HepG2 (cell line): ENCODE data around the gene PRKCE. TPM values are rescaled to one million over a fixed set of nuclear protein-coding genes. Genes with fewer than 3 reads are reported as not detected.

Experiments used
- ATAC-seq: fragments of 200-7000 bp; cut with Tn5 transposase; 3 replicates; pipeline ENCODE4 v1.9.1; 2020; ENCODE audit warnings: mild to moderate bottlenecking, moderate library complexity
- BruUV-seq: library from RNA; stranded (reverse); fragments of 400-500 nt; replicated peaks from 2 replicates; lab custom pipeline; 2021; lab: Mats Ljungman, UMichigan
- CTCF ChIA-PET: fragments of 300-600 bp; formaldehyde crosslinking; extraction: SDS; loops from one replicate; lab custom pipeline; 2021; ENCODE audit warnings: low total read pairs, inconsistent platforms, low intra/inter-chr PET ratio; lab: Yijun Ruan, JAX
- POLR2A ChIA-PET: fragments of 350-600 bp; sonication (Branson Sonifier 250); formaldehyde crosslinking; loops from one replicate; lab custom pipeline; 2020; ENCODE audit warnings: antibody characterized with exemption, inconsistent platforms; lab: Yijun Ruan, JAX
- DNase-seq: peaks from one replicate; pipeline ENCODE4 v3.0.0-alpha.2; 2015; ENCODE audit warnings: low spot score
- FAIRE-seq: peaks from 3 replicates; lab custom pipeline; 2011; peaks lifted over from hg19 to GRCh38; lab: Jason Lieb, UNC
- H2AFZ ChIP-seq: one replicate; pipeline ENCODE4 v1.6.1; 2011; ENCODE audit warnings: low read length, inconsistent platforms
- H3K27ac ChIP-seq: fragments of 300-600 bp; 3 replicates; pipeline ENCODE4 v1.8.0; 2011; ENCODE audit warnings: mixed run types, mild to moderate bottlenecking, mixed read lengths, low read length, inconsistent platforms; ENCODE audit not compliant: insufficient read depth; ENCODE audit errors: extremely low read length
- H3K27me3 ChIP-seq, 2 experiments: fragments of 200-600 bp in 1 of 2; 2 replicates in 1 of 2; 3 replicates in 1 of 2; pipeline versions ENCODE4 v1.6.0 to v1.8.0; 2011; ENCODE audit warnings: low read length in 2 of 2, mild to moderate bottlenecking in 2 of 2, moderate library complexity in 2 of 2, inconsistent platforms in 1 of 2; ENCODE audit not compliant: insufficient read depth in 2 of 2, control insufficient read depth in 1 of 2
- H3K36me3 ChIP-seq, 2 experiments: fragments of 200-600 bp in 1 of 2; replicated peaks in 1 of 2; 2 replicates in 1 of 2; 3 replicates in 1 of 2; pipeline versions ENCODE4 v1.5.1 to v1.8.0; 2011; ENCODE audit warnings: low read length in 2 of 2, inconsistent platforms in 1 of 2; ENCODE audit not compliant: insufficient read depth in 2 of 2, control insufficient read depth in 1 of 2
- H3K4me1 ChIP-seq: 2 replicates; pipeline ENCODE4 v1.5.1; 2012; ENCODE audit warnings: low read length, inconsistent platforms; ENCODE audit not compliant: insufficient read depth
- H3K4me2 ChIP-seq: 2 replicates; pipeline ENCODE4 v1.6.0; 2011; ENCODE audit warnings: low read depth, low read length, inconsistent platforms
- H3K4me3 ChIP-seq, 3 experiments: fragments of 200-600 bp in 1 of 3; sonication (generic), shearing (Covaris generic) in 1 of 3; replicated peaks in 1 of 3; 2 replicates each; pipeline ENCODE4 v1.5.1; 2011 to 2016; ENCODE audit warnings: low read length in 3 of 3, inconsistent platforms in 2 of 3, low read depth in 2 of 3, mild to moderate bottlenecking in 2 of 3, control low read depth in 1 of 3, mixed read lengths in 1 of 3; ENCODE audit not compliant: insufficient read depth in 1 of 3
- H3K79me2 ChIP-seq: one replicate; pipeline ENCODE4 v1.6.1; 2011; ENCODE audit warnings: low read length, inconsistent platforms; ENCODE audit not compliant: insufficient read depth
- H3K9ac ChIP-seq: 2 replicates; pipeline ENCODE4 v1.6.0; 2011; ENCODE audit warnings: mild to moderate bottlenecking, low read depth, low read length, inconsistent platforms; ENCODE audit not compliant: insufficient read depth
- H3K9me3 ChIP-seq: 2 replicates; pipeline ENCODE4 v1.5.1; 2012; ENCODE audit warnings: mild to moderate bottlenecking, low read length
- H4K20me1 ChIP-seq: 2 replicates; pipeline ENCODE4 v1.6.0; 2011; ENCODE audit warnings: inconsistent platforms, mild to moderate bottlenecking, low read length, moderate library complexity; ENCODE audit not compliant: insufficient read depth
- MAFK ChIP-seq, 2 experiments: IDR thresholded peaks in 1 of 2; conservative IDR thresholded peaks in 1 of 2; 2 replicates each; pipeline ENCODE4 v1.6.1; 2011; ENCODE audit warnings: improper control_type of control experiment in 2 of 2, low read length in 2 of 2
- SALL2 ChIP-seq: sonication (generic); formaldehyde crosslinking; IDR thresholded peaks from 2 replicates; pipeline ENCODE4 v1.8.1; 2023; ENCODE audit warnings: mild to moderate bottlenecking, missing genetic modification reagents, inconsistent platforms
- TBX2 ChIP-seq: sonication (generic); formaldehyde crosslinking; IDR thresholded peaks from 2 replicates; pipeline ENCODE4 v1.5.0; 2020; ENCODE audit warnings: missing genetic modification reagents, mild to moderate bottlenecking, borderline replicate concordance
- ZBTB8A ChIP-seq: sonication (generic); formaldehyde crosslinking; IDR thresholded peaks from 2 replicates; pipeline ENCODE4 v1.4.0; 2020; ENCODE audit warnings: mild to moderate bottlenecking, low read depth, missing genetic modification reagents, borderline replicate concordance
- ZNF318 ChIP-seq: sonication (generic); formaldehyde crosslinking; IDR thresholded peaks from 2 replicates; pipeline ENCODE4 v1.4.0; 2020; ENCODE audit warnings: mild to moderate bottlenecking, missing genetic modification reagents
- ZNF547 ChIP-seq: sonication (generic); formaldehyde crosslinking; IDR thresholded peaks from 2 replicates; pipeline ENCODE4 v1.5.1; 2020; ENCODE audit warnings: mild to moderate bottlenecking, missing genetic modification reagents
- WGBS: methylation state at CpG from one replicate; pipeline ENCODE4 v1.1.6; 2017; ENCODE audit warnings: low lambda C conversion rate; 5-methylcytosine and 5-hydroxymethylcytosine counted together
- in situ Hi-C: cut with HindIII; loops from 2 replicates; pipeline ENCODE4 v1.10.0; 2017; ENCODE audit warnings: low pct_unique_long_range_greater_than_20kb; ENCODE audit not compliant: extremely low pct_ligation_motif_present
- intact Hi-C: fragments of 100-400 bp; cut with micrococcal nuclease; formaldehyde crosslinking; loops from one replicate; pipeline ENCODE4 v1.10.0; 2022; ENCODE audit not compliant: unreplicated experiment
- polyA plus RNA-seq, 8 experiments: library from polyadenylated mRNA; depleted of rRNA in 3 of 8; stranded (reverse) in 7 of 8; unstranded in 1 of 8; fragments of >200 nt; fragmentation: Illumina TruSeq in 4 of 8; extraction: Trizol in 4 of 8; gene quantifications; 2 replicates each; pipeline versions ENCODE4 v1.2.1 to v1.2.3, GENCODE V29; 2011 to 2016; ENCODE audit warnings: low read depth in 4 of 8, missing spikeins in 1 of 8, mixed read lengths in 1 of 8; ENCODE audit not compliant: insufficient read depth in 1 of 8
- total RNA-seq, 5 experiments: library from RNA; depleted of rRNA; stranded (reverse); fragments of >200 nt; fragmentation: Illumina TruSeq; extraction: Trizol; gene quantifications; 2 replicates each; pipeline ENCODE4 v1.2.3, GENCODE V29; 2016; ENCODE audit warnings: low read depth in 1 of 5
- TF ChIP-seq, protein P1 (sequence below): sonication (generic); formaldehyde crosslinking; IDR thresholded peaks from 2 replicates; pipeline ENCODE4 v1.5.1; 2020; ENCODE audit warnings: mild to moderate bottlenecking, moderate library complexity, missing genetic modification reagents

PRKCE gene
- total and polyA plus RNA-seq, 2 of the 13 experiments (the other 11 are each of a cell fraction or from before 2014, with no cell fraction given), result 1.0 to 3.9 TPM

- Histone ChIP-seq H3K27ac (no peak overlapping the region), H3K9me3 (no peaks in the 10 kb centered on the region), H3K9ac (no peak overlapping the region), H3K27me3 (no peaks in the 10 kb centered on the region), H3K4me2 (no peak overlapping the region), H3K79me2 (no peaks in the 10 kb centered on the region), H3K4me1 (peaks cover 5% of the 10 kb centered on the region; the same call in 1 of the 2 replicates), H2AFZ (no peak overlapping the region), H3K4me3 (no peak overlapping the region), H3K36me3 (no peaks in the 10 kb centered on the region), H4K20me1 (no peaks in the 10 kb centered on the region)
- BruUV-seq, result no TSS peak
- intact Hi-C loops (no loop called here), in situ Hi-C loops (no loop called here)
- ATAC-seq, result no peak
- WGBS, result 84% methylated on average over 1 of the region's 1 CpG
- no peak for FAIRE-seq
- CTCF ChIA-PET, result no interaction called here
- TF ChIP-seq, protein P1, sequence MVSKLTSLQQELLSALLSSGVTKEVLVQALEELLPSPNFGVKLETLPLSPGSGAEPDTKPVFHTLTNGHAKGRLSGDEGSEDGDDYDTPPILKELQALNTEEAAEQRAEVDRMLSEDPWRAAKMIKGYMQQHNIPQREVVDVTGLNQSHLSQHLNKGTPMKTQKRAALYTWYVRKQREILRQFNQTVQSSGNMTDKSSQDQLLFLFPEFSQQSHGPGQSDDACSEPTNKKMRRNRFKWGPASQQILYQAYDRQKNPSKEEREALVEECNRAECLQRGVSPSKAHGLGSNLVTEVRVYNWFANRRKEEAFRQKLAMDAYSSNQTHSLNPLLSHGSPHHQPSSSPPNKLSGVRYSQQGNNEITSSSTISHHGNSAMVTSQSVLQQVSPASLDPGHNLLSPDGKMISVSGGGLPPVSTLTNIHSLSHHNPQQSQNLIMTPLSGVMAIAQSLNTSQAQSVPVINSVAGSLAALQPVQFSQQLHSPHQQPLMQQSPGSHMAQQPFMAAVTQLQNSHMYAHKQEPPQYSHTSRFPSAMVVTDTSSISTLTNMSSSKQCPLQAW (CRISPR knock-in tag), result no peak
- POLR2A ChIA-PET, result no interaction called here
- no peak for DNase-seq
Measured at GRCh38 chr2:46096260-46096659, 444.8 kb downstream of the PRKCE start.

DNA sequence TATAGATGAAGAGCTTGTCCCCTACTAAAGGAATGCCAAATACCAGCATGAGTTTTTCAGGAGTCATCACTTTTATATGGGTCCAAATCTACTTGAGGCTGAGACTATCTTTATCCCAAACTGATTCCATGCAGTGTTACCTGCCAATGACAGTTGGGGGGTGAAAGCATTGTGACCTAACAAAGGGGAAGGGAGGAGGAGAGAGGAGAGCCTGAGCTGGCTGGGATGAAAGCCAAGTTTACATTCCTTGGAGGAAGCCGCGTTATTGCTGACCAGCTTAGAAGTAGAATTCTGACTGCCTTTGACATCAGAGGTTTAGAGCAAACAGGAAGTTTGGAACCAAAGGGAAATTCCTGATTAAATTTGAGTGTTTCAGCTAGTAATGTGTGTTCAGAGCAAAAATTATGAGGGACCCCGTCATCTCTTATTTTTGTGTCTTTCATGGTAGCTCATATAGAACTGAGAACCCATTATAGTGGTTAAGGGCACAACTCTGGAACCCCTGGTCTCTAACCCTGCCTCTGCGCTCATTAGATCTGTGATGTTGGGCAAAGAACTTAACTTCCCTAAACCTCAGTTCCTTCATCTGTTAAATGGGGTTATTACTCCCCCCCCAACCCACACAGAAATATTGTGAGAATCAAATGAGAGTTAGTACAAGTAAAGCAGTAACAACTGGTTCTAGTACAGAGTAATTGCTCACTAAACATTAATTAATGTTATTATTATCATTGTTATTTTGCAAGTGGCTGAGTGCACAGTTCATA lies 446.4 kb downstream of the PRKCE start:
- no peak for FAIRE-seq
- CTCF ChIA-PET, result no interaction called here
- TF ChIP-seq MAFK (conservative IDR thresholded peaks at IDR 0.05 in 1 of 2, IDR thresholded peaks at IDR 0.05 in 1 of 2; ENCODE audit: low read length in 2 of 2) (peak; percentile 47 to 50), ZBTB8A (CRISPR knock-in tag) (no peak), ZNF547 (no peak), ZNF318 (no peak), SALL2 (CRISPR knock-in tag) (no peak), TBX2 (CRISPR knock-in tag) (no peak)

More for the DNA sequence above, 446.4 kb downstream of the PRKCE start:
- no peaks in the 10 kb centered on the region for H4K20me1 ChIP-seq
- no peaks in the 10 kb centered on the region for H3K9me3 ChIP-seq
- no peak overlapping the region for H3K4me2 ChIP-seq
- DNase-seq, result peak; percentile 40
- ATAC-seq, result no peak
- H3K36me3 ChIP-seq, result no peaks in the 10 kb centered on the region
- H3K4me1 ChIP-seq, result peaks cover 5% of the 10 kb centered on the region; the same call in 1 of the 2 replicates
- no TSS peak for BruUV-seq
- no peak overlapping the region for H3K4me3 ChIP-seq
- no peaks in the 10 kb centered on the region for H3K27me3 ChIP-seq
- in situ Hi-C loops (no loop called here), intact Hi-C loops (no loop called here)
- H3K27ac ChIP-seq, result no peak overlapping the region
- POLR2A ChIA-PET, result no interaction called here
- no peak overlapping the region for H2AFZ ChIP-seq
- WGBS, result 35% methylated on average over 4 of the region's 4 CpGs
- H3K9ac ChIP-seq, result no peak overlapping the region
- no peaks in the 10 kb centered on the region for H3K79me2 ChIP-seq
